K562 (cell line): ENCODE data around the gene RNF145. TPM values are rescaled to one million over a fixed set of nuclear protein-coding genes. Genes with fewer than 3 reads are reported as not detected.

Experiments used
- ATAC-seq: fragments of 200-7000 bp; cut with Tn5 transposase; 3 replicates; pipeline ENCODE4 v1.9.1; 2020; ENCODE audit warnings: moderate library complexity
- BruUV-seq: library from RNA; stranded (reverse); fragments of 400-500 nt; replicated peaks from 2 replicates; lab custom pipeline; 2021; lab: Mats Ljungman, UMichigan
- CTCF ChIA-PET: fragments of 300-600 bp; formaldehyde crosslinking; extraction: SDS; loops from one replicate; lab custom pipeline; 2021; ENCODE audit warnings: low intra/inter-chr PET ratio; lab: Yijun Ruan, JAX
- POLR2A ChIA-PET: fragments of 300-600, 350-650 bp; sonication (Branson Sonifier 250); formaldehyde crosslinking; extraction: SDS; loops from one replicate; lab custom pipeline; 2021; ENCODE audit warnings: antibody characterized with exemption, inconsistent platforms; lab: Yijun Ruan, JAX
- DNase-seq, 4 experiments: peaks; one replicate each; pipeline versions ENCODE4 v3.0.0 to v3.0.0-alpha.2; 2011 to 2018; ENCODE audit warnings: low spot score in 3 of 4, mixed read lengths in 3 of 4; ENCODE audit errors: extremely low read depth in 1 of 4
- FAIRE-seq: peaks from 2 replicates; lab custom pipeline; 2011; peaks lifted over from hg19 to GRCh38; lab: Jason Lieb, UNC
- H2AFZ ChIP-seq: 2 replicates; pipeline ENCODE4 v1.6.0; 2011; ENCODE audit warnings: low read depth, low read length, control low read depth, inconsistent platforms
- H3K27ac ChIP-seq: fragments of 200-600 bp; 3 replicates; pipeline ENCODE4 v1.8.0; 2011; ENCODE audit warnings: low read depth, mild to moderate bottlenecking, control low read depth, inconsistent platforms, low read length, moderate library complexity, mixed read lengths; ENCODE audit errors: extremely low read depth
- H3K27me3 ChIP-seq, 2 experiments: fragments of 300-600 bp in 1 of 2; 2 replicates in 1 of 2; 3 replicates in 1 of 2; pipeline versions ENCODE4 v1.6.0 to v1.8.0; 2011; ENCODE audit warnings: inconsistent platforms in 2 of 2, low read length in 2 of 2, mild to moderate bottlenecking in 1 of 2, mixed read lengths in 1 of 2, moderate library complexity in 1 of 2; ENCODE audit not compliant: control insufficient read depth in 2 of 2, insufficient read depth in 2 of 2
- H3K36me3 ChIP-seq: fragments of 300-600 bp; 3 replicates; pipeline ENCODE4 v1.8.0; 2011; ENCODE audit warnings: mild to moderate bottlenecking, low read length, inconsistent platforms; ENCODE audit not compliant: control insufficient read depth, insufficient read depth
- H3K4me1 ChIP-seq, 2 experiments: fragments of 200-600 bp in 1 of 2; replicated peaks in 1 of 2; 2 replicates in 1 of 2; 3 replicates in 1 of 2; pipeline versions ENCODE4 v1.5.1 to v1.8.0; 2011; ENCODE audit warnings: inconsistent platforms in 2 of 2, low read length in 2 of 2, mild to moderate bottlenecking in 1 of 2, mixed read lengths in 1 of 2, moderate library complexity in 1 of 2; ENCODE audit not compliant: control insufficient read depth in 2 of 2, insufficient read depth in 2 of 2
- H3K4me2 ChIP-seq: 2 replicates; pipeline ENCODE4 v1.6.1; 2011; ENCODE audit warnings: low read length, control low read depth, inconsistent platforms, mixed read lengths; ENCODE audit not compliant: insufficient read depth
- H3K4me3 ChIP-seq: fragments of 200-600 bp; sonication (generic), shearing (Covaris generic); 2 replicates; pipeline ENCODE4 v1.5.1; 2016; ENCODE audit warnings: control low read depth, inconsistent platforms
- H3K79me2 ChIP-seq: fragments of 200-600 bp; 3 replicates; pipeline ENCODE4 v1.8.0; 2011; ENCODE audit warnings: low read length, inconsistent platforms; ENCODE audit not compliant: control insufficient read depth, insufficient read depth
- H3K9ac ChIP-seq, 2 experiments: 2 replicates each; pipeline versions ENCODE4 v1.6.0 to v1.6.1; 2011; ENCODE audit warnings: low read depth in 2 of 2, low read length in 2 of 2, control low read depth in 1 of 2, inconsistent platforms in 1 of 2, mild to moderate bottlenecking in 1 of 2, mixed read lengths in 1 of 2; ENCODE audit not compliant: insufficient read depth in 1 of 2
- H3K9me1 ChIP-seq: one replicate; pipeline ENCODE4 v1.6.0; 2011; ENCODE audit warnings: inconsistent platforms, mild to moderate bottlenecking, low read length, moderate library complexity; ENCODE audit not compliant: control insufficient read depth, insufficient read depth
- H3K9me3 ChIP-seq: replicated peaks from 2 replicates; pipeline ENCODE4 v1.5.1; 2011; ENCODE audit warnings: low read depth, low read length, inconsistent platforms; ENCODE audit not compliant: control insufficient read depth, insufficient read depth
- H4K20me1 ChIP-seq: replicated peaks from 2 replicates; pipeline ENCODE4 v1.6.1; 2011; ENCODE audit warnings: low read length, inconsistent platforms, mixed read lengths; ENCODE audit not compliant: control insufficient read depth, insufficient read depth
- DLX4 ChIP-seq: fragments of 250-450 bp; sonication (Bioruptor Pico); IDR thresholded peaks from 2 replicates; pipeline ENCODE4 v1.6.1; 2021; ENCODE audit warnings: mild to moderate bottlenecking
- EP400 ChIP-seq: fragments of 450-650 bp; IDR thresholded peaks from 2 replicates; pipeline ENCODE4 v1.6.1; 2017; ENCODE audit warnings: antibody characterized with exemption, mild to moderate bottlenecking, moderate library complexity
- GTF2A2 ChIP-seq: IDR thresholded peaks from 2 replicates; pipeline ENCODE4 v1.6.1; 2016; ENCODE audit warnings: mild to moderate bottlenecking, missing genetic modification characterization, missing compliant biosample characterization
- IFI16 ChIP-seq: fragments of 250-450 bp; sonication (Bioruptor Pico); IDR thresholded peaks from 2 replicates; pipeline ENCODE4 v2.1.2; 2022; ENCODE audit warnings: mild to moderate bottlenecking, inconsistent platforms
- SMAD4 ChIP-seq: fragments of 250-450 bp; sonication (Bioruptor Pico); conservative IDR thresholded peaks from 2 replicates; pipeline ENCODE4 v1.8.0; 2021; ENCODE audit warnings: inconsistent platforms, mild to moderate bottlenecking, moderate library complexity
- XRCC5 ChIP-seq: fragments of 200-400 bp; formaldehyde crosslinking; IDR thresholded peaks from 2 replicates; pipeline ENCODE4 v1.6.1; 2017; ENCODE audit warnings: low read depth, mild to moderate bottlenecking, low read length
- ZBTB11 ChIP-seq, 3 experiments: fragments of 200-800 bp in 1 of 3; fragments of 250-450 bp in 1 of 3; fragments of 450-650 bp in 1 of 3; sonication (Bioruptor Pico) in 1 of 3; sonication (Bioruptor generic) in 1 of 3; formaldehyde crosslinking in 1 of 3; IDR thresholded peaks; 2 replicates each; pipeline versions ENCODE4 v1.6.1 to v1.8.0; 2016 to 2022; ENCODE audit warnings: mild to moderate bottlenecking in 2 of 3, missing genetic modification characterization in 2 of 3, missing compliant biosample characterization in 1 of 3, moderate library complexity in 1 of 3
- ZNF592 ChIP-seq: fragments of 450-650 bp; IDR thresholded peaks from 2 replicates; pipeline ENCODE4 v1.6.1; 2017; ENCODE audit warnings: antibody characterized with exemption, mild to moderate bottlenecking
- ZNF764 ChIP-seq: fragments of 250-450 bp; sonication (Bioruptor Pico); IDR thresholded peaks from 2 replicates; pipeline ENCODE4 v1.4.0; 2020; ENCODE audit warnings: low read depth, mild to moderate bottlenecking, moderate library complexity
- ZNF77 ChIP-seq: fragments of 250-450 bp; sonication (Bioruptor Pico); IDR thresholded peaks from 2 replicates; pipeline ENCODE4 v1.5.0; 2020
- WGBS: fragments of 100-300 bp; shearing (Covaris generic); methylation state at CpG from one replicate; pipeline ENCODE4 v1.1.6; 2016; ENCODE audit warnings: low coverage, mixed read lengths; ENCODE audit not compliant: insufficient coverage; ENCODE audit errors: missing lambda C conversion rate; 5-methylcytosine and 5-hydroxymethylcytosine counted together
- in situ Hi-C: fragments of 300-500 bp; cut with MboI; formaldehyde crosslinking; loops from 4 replicates; pipeline ENCODE4 v1.15.0; 2018; ENCODE audit warnings: inconsistent platforms, mixed read lengths
- intact Hi-C: fragments of 100-400 bp; cut with micrococcal nuclease; formaldehyde crosslinking; loops from 2 replicates; pipeline ENCODE4 v1.14.2; 2022
- polyA plus RNA-seq, 8 experiments: library from polyadenylated mRNA; depleted of rRNA in 4 of 8; stranded (reverse) in 5 of 8; unstranded in 3 of 8; fragments of >200 nt; fragmentation: Nextera tagmentation in 2 of 8; fragmentation: Illumina TruSeq in 1 of 8; extraction: Ambion mirVana in 2 of 8; extraction: Trizol in 1 of 8; gene quantifications; 2 replicates each; pipeline versions ENCODE4 v1.2.1 to v1.2.3, GENCODE V29; 2011 to 2014; ENCODE audit warnings: inconsistent platforms in 1 of 8, missing spikeins in 1 of 8
- total RNA-seq, 7 experiments: library from RNA; depleted of rRNA in 6 of 7; stranded (reverse); fragments of >200 nt in 6 of 7; fragmentation: Illumina TruSeq in 2 of 7; extraction: Trizol in 2 of 7; gene quantifications; 2 replicates each; pipeline versions ENCODE4 v1.2.1 to v1.2.3, GENCODE V29; 2011 to 2021; ENCODE audit warnings: low replicate concordance in 1 of 7

RNF145 gene
- total and polyA plus RNA-seq, 9 of the 15 experiments (the other 6 are each of a cell fraction or from before 2014, with no cell fraction given) = 13.6 to 40.7 (median 25.4) TPM

GRCh38 chr5:159211729-159212174 is 2.4 kb upstream of the RNF145 start:
- Histone ChIP-seq H3K9me3 (no peaks in the 10 kb centered on the region), H3K9ac (peak overlapping the region in 1 of 2 experiments; percentile 37; a peak in 2 of 4 replicates), H3K79me2 (peaks cover 40% of the 10 kb centered on the region), H3K27me3 (no peaks in the 10 kb centered on the region), H3K4me3 (no peak overlapping the region), H3K4me1 (peaks cover 9 to 39% of the 10 kb centered on the region in 2 experiments), H3K9me1 (no peaks in the 10 kb centered on the region), H4K20me1 (0 out of 2 replicates have a peak, but pooled peaks cover 5% of the 10 kb centered on the region), H3K36me3 (no peaks in the 10 kb centered on the region), H3K4me2 (no peak overlapping the region), H2AFZ (peak overlapping the region; percentile 78), H3K27ac (peak overlapping the region; percentile 7; the same call in 2 of the 3 replicates)
- ChIA-PET POLR2A (interaction anchor here (0.6 to 1.6 kb wide), 6 partner anchors 9 to 20 kb away, joined by 3 to 6 read pairs (median 4); no protein-coding TSS in a partner anchor), CTCF (no interaction called here)
- in situ Hi-C loops (no loop called here), intact Hi-C loops (no loop called here)
- WGBS = 7% methylated on average over 4 of the region's 4 CpGs
- peak in 1 of 4 experiments; percentile 20 for DNase-seq
- FAIRE-seq = peak; percentile 40
- ATAC-seq = no peak
- BruUV-seq = no TSS peak
- TF ChIP-seq SMAD4 (CRISPR knock-in tag) (0 out of 2 replicates have a peak, but pooled peaks have one; percentile 56), ZBTB11 (CRISPR knock-in tag; IDR thresholded peaks at IDR 0.05) (no peak), EP400 (no peak), DLX4 (CRISPR knock-in tag) (no peak), GTF2A2 (tag) (peak; percentile 53; the same call in 1 of the 2 replicates), ZNF77 (CRISPR knock-in tag) (no peak), IFI16 (no peak), ZNF592 (peak; percentile 36; the same call in 1 of the 2 replicates), XRCC5 (no peak), ZNF764 (CRISPR knock-in tag) (no peak)
